LNCAP (cell line): ENCODE data around the gene BGLAP.

Experiments used
- TF ChIP-seq, protein P1 (sequence below): fragments of 450-650 bp; IDR thresholded peaks from 2 replicates; pipeline ENCODE4 v1.5.1; 2017; ENCODE audit warnings: mild to moderate bottlenecking

The BGLAP gene

DNA sequence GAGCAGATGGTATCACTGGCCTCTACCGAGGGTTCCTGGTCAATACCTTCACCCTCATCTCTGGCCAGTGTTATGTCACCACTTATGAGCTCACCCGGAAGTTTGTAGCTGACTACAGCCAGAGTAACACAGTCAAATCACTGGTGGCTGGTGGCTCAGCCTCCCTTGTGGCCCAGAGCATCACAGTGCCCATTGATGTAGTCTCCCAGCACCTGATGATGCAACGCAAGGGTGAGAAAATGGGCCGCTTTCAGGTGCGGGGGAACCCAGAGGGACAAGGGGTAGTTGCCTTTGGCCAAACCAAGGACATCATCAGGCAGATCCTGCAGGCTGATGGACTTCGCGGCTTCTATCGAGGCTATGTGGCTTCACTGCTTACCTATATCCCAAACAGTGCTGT, 41.9 kb upstream of the BGLAP start:
- TF ChIP-seq, protein P1, sequence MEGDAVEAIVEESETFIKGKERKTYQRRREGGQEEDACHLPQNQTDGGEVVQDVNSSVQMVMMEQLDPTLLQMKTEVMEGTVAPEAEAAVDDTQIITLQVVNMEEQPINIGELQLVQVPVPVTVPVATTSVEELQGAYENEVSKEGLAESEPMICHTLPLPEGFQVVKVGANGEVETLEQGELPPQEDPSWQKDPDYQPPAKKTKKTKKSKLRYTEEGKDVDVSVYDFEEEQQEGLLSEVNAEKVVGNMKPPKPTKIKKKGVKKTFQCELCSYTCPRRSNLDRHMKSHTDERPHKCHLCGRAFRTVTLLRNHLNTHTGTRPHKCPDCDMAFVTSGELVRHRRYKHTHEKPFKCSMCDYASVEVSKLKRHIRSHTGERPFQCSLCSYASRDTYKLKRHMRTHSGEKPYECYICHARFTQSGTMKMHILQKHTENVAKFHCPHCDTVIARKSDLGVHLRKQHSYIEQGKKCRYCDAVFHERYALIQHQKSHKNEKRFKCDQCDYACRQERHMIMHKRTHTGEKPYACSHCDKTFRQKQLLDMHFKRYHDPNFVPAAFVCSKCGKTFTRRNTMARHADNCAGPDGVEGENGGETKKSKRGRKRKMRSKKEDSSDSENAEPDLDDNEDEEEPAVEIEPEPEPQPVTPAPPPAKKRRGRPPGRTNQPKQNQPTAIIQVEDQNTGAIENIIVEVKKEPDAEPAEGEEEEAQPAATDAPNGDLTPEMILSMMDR: no peak

DNA sequence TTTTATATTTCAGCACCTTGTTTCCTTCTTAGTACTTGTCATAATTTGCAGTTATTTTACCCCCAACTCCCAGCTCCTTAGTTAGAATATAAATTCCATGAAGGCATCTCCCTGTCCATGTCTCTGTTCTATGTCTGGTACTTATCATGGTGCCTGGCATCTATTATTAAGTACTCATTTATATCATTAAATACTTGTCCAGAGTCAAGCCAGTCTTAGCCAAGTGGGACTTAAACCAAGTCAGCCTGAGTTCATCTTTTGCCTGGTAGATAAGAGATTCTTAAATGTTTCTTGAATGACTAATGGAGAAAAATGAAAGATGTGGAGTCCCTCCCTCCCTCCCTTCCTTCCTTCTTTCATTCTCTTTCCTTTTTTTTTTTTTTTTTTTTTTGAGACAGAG, 38.7 kb upstream of the BGLAP start:
- TF ChIP-seq, protein P1: no peak

DNA sequence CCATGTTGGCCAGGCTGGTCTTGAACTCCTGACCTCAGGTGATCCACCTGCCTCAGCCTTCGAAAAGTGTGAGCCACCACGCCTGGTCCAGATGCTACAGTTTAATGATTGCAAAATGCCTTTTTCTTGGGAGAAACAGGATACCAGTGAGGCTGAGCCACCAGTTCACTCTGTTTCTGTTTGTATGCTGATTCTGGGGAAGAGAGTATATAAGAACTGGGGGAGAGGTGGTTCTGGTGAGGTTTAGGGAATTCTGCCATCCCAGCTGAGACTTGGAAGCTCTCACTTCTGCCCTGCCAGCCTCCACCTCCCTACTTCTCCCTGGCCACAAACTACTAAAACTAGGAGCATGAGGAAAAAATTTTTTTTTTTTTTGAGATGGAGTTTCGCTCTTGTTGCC, 37.3 kb upstream of the BGLAP start:
- TF ChIP-seq, protein P1: no peak

DNA sequence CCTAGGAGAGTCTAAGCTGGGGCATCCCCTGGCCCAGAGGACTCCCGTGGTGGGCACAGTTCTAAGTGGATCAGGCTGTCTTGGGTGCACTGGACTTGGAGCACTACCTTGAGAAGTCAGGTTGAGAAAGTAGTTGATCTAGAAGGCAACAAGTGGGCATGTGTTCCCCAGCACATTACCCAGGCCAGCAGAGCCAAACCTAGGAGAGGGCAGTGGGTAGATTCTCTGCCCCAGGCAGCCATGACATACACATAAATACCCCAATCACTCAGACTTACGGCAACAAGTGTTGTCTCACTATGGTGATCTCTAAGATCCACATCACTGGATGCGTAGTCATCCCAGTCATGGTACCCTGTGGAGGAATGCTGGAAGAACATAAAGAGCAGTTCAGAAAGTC, 30.7 kb upstream of the BGLAP start:
- TF ChIP-seq, protein P1: no peak

DNA sequence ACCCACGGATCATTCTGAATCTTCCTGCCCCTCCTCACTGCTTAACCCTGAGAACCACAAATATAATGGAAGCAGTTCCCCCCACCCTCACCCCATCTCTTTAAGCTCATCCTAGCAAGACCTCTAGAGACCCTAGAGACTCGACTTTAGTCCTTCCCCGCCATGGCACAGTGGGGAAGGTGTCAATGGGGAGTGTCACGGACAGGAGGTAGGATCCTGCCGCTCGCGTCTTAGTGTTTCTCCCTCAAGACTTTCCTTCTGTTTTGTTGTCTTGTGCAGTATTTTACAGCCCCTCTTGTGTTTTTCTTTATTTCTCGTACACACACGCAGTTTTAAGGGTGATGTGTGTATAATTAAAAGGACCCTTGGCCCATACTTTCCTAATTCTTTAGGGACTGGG, 29.9 kb upstream of the BGLAP start:
- TF ChIP-seq, protein P1: no peak

DNA sequence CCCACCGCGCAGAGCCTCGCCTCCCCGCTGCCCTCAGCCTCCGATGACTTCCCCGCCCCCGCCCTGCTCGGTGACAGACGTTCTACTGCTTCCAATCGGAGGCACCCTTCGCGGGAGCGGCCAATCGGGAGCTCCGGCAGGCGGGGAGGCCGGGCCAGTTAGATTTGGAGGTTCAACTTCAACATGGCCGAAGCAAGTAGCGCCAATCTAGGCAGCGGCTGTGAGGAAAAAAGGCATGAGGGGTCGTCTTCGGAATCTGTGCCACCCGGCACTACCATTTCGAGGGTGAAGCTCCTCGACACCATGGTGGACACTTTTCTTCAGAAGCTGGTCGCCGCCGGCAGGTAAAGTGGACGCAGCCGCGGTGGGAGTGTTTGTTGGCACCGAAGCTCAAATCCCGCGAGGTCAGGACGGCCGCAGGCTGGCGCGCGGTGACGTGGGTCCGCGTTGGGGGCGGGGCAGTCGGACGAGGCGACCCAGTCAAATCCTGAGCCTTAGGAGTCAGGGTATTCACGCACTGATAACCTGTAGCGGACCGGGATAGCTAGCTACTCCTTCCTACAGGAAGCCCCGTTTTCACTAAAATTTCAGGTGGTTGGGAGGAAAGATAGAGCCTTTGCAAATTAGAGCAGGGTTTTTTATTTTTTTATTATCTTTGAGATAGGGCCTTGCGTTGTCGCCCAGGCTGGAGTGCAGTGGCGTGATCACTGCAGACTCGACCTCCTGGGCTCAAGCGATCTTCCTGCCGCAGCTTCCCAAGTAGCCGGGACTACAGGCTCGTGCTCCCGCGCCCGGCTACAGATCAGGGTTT, 28.9 kb upstream of the BGLAP start, which contains the start of gene PMF1:
Gene PMF1, plus strand, starts transcription at position 175 of the 811 bp plus-strand sequence. Its CDS starts 9 bp downstream, at position 184.
- TF ChIP-seq, protein P1: no peak

DNA sequence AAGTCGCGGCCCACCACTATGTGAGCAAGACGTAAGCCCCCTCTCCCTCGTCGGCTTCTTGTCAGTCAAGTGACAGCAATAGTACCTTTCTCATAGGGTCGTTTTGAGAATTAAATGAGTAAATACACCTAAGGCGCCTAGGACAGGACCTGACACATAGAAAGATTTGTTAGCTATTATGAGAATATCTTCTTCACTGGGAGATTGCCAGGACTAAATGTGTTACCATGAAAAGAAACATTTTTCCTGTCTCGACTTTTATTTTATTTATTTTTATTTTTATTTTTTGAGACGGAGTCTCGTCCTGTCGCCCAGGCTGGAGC, 28.4 kb upstream of the BGLAP start:
- TF ChIP-seq, protein P1: no peak
